T-cell (primary cell): Measurements from ENCODE around the gene HOMER3. TPM values are rescaled to one million over a fixed set of nuclear protein-coding genes. Genes with fewer than 3 reads are reported as not detected.
A peak's percentile ranks its signal among the peaks of the same experiment; 100 is the strongest.

ENCODE experiments used
- ATAC-seq, 4 experiments: fragments of 200-7000 bp in 3 of 4; fragments of 150-1000 bp in 1 of 4; cut with Tn5 transposase; replicated peaks in 1 of 4; 1 replicate in 3 of 4; 2 replicates in 1 of 4; pipeline ENCODE4 v1.10.0; 2021; ENCODE audit warnings: moderate library complexity in 3 of 4, mild to moderate bottlenecking in 2 of 4, moderate number of reproducible peaks in 1 of 4
- CTCF ChIA-PET, 2 donors: fragments of 300-600 bp; sonication (Branson Sonifier 250); formaldehyde crosslinking; loops; one replicate each; lab custom pipeline; 2022; ENCODE audit warnings: antibody characterized with exemption in 2 of 2; lab: Charles Lee
- POLR2A ChIA-PET, 2 donors: fragments of 300-600 bp; sonication (Branson Sonifier 250); formaldehyde crosslinking; loops; one replicate each; lab custom pipeline; 2022; ENCODE audit warnings: antibody characterized with exemption in 2 of 2; lab: Charles Lee
- DNase-seq, 35 experiments: peaks; one replicate each; pipeline versions ENCODE4 v3.0.0 to v3.0.0-alpha.2; 2013 to 2023
- H3K27ac ChIP-seq: one replicate; pipeline ENCODE4 v1.5.1; 2013; ENCODE audit warnings: low read length
- H3K27me3 ChIP-seq, 2 experiments: replicated peaks in 1 of 2; 1 replicate in 1 of 2; 2 replicates in 1 of 2; pipeline versions ENCODE4 v1.6.1 to v1.7.0; 2013; ENCODE audit warnings: low read length in 1 of 2, mixed read lengths in 1 of 2; ENCODE audit not compliant: control insufficient read depth in 2 of 2, insufficient read depth in 2 of 2; ENCODE audit errors: extremely low read depth in 1 of 2
- H3K36me3 ChIP-seq, 2 donors: 1 replicate in 1 of 2; 2 replicates in 1 of 2; pipeline versions ENCODE4 v1.6.1 to v1.7.0; 2013; ENCODE audit warnings: low read length in 1 of 2; ENCODE audit not compliant: control insufficient read depth in 2 of 2, insufficient read depth in 1 of 2; ENCODE audit errors: extremely low read depth in 1 of 2
- H3K4me1 ChIP-seq, 2 experiments: 1 replicate in 1 of 2; 2 replicates in 1 of 2; pipeline versions ENCODE4 v1.6.1 to v1.7.0; 2013; ENCODE audit warnings: low read length in 2 of 2, mixed read lengths in 1 of 2; ENCODE audit not compliant: insufficient read depth in 2 of 2, control insufficient read depth in 1 of 2; ENCODE audit errors: extremely low read depth in 1 of 2
- H3K4me3 ChIP-seq, 2 donors: 1 replicate in 1 of 2; 2 replicates in 1 of 2; pipeline versions ENCODE4 v1.5.1 to v1.7.0; 2013; ENCODE audit warnings: mild to moderate bottlenecking in 2 of 2, low read length in 1 of 2, moderate library complexity in 1 of 2; ENCODE audit not compliant: control insufficient read depth in 1 of 2; ENCODE audit errors: extremely low read depth in 1 of 2
- H3K9me3 ChIP-seq: 2 replicates; pipeline ENCODE4 v1.7.0; 2013
- H3K27ac Mint-ChIP-seq, 2 donors: one replicate each; pipeline ENCODE4 v1.8.0; 2020 to 2021; ENCODE audit warnings: mild to moderate bottlenecking in 2 of 2, mixed read lengths in 2 of 2
- H3K27me3 Mint-ChIP-seq, 2 donors: one replicate each; pipeline ENCODE4 v1.8.0; 2021 to 2022; ENCODE audit warnings: mixed read lengths in 2 of 2
- H3K36me3 Mint-ChIP-seq: one replicate; pipeline ENCODE4 v1.8.0; 2021; ENCODE audit warnings: mixed read lengths
- H3K4me1 Mint-ChIP-seq, 3 donors: one replicate each; pipeline ENCODE4 v1.8.0; 2020 to 2022; ENCODE audit warnings: mixed read lengths in 3 of 3, mild to moderate bottlenecking in 1 of 3
- H3K4me3 Mint-ChIP-seq, 3 donors: one replicate each; pipeline ENCODE4 v1.8.0; 2020 to 2022; ENCODE audit warnings: mild to moderate bottlenecking in 3 of 3, mixed read lengths in 3 of 3, moderate library complexity in 3 of 3
- H3K9me3 Mint-ChIP-seq, 3 donors: one replicate each; pipeline ENCODE4 v1.8.0; 2020 to 2022; ENCODE audit warnings: mixed read lengths in 3 of 3
- WGBS: methylation state at CpG from one replicate; pipeline ENCODE4 v1.1.5; 2013; ENCODE audit warnings: missing lambda C conversion rate; ENCODE audit not compliant: insufficient coverage; 5-methylcytosine and 5-hydroxymethylcytosine counted together
- total RNA-seq, 35 experiments: library from RNA in 6 of 35; stranded (reverse) in 6 of 35; fragments of 120-200 nt in 1 of 35; gene quantifications; one replicate each; pipeline versions ENCODE4 v1.2.1 to v1.2.4 and lab custom pipeline; 2013 to 2026

HOMER3 gene
- total RNA-seq (1 to 10 TPM in 4 of 5 donors, under 1 TPM in 1; 0.93 to 1.9 (median 1.3) TPM), total RNA-seq (lab: John Stamatoyannopoulos, UW) (0.06 to 1.6 (median 0.35) reads per million in 29 experiments)
- total RNA-seq (2013): 1.6 TPM

DNA sequence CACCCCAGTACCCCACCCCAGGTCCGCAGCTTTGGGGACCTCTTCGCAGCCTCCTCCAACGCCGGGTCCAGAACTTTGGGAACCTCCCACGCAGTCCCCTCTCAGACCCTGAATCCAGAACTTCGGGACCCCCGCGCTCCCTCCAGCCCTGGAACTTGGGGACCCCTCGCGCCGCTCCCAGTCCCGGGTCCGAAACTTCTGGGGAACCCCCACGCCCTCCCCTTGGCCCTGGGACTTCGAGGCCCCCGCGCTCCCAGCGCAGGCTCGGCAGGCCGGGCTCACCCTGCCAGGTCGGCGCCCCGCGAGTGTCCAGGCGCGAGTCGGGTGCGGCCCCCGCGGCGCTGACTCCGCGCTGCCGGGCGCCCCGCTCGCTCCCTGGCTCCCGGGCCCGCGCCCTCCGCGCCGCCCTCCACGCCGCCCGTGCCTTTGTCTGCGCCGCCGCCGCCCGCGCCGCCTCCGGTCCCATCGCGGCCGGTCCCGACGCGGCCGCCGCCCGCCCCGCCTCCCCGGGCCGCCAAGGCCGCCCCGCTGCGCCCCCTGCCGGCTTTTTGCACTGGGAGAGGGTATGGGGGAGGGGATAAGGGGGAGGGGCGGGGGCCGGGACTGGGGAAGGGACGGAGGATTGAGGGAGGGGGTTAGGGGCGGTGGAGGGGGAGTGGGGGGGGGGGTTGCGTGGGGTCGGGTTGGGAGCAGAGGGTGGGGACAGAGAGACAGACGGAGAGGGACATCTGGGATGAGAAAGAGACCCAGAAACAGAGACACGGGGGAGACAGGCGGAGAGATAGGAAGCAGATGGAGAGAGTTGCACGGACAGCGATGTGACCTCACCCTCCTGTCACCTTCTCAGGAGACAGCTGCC is at the start of gene HOMER3:
Gene HOMER3, minus strand, starts transcription at position 449 of the 859 bp plus-strand sequence. CDS start 2,235 bp downstream, outside the sequence.
- Mint-ChIP-seq H3K9me3 (no peaks in the 10 kb centered on the region), H3K36me3 (no peaks in the 10 kb centered on the region), H3K27ac (peak within 1 kb of the TSS in 1 of 2 donors; percentile 43), H3K27me3 (peaks cover 24 to 39% of the 10 kb centered on the region in 2 donors), H3K4me1 (peaks cover 5 to 24% (median 9%) of the 10 kb centered on the region in 3 donors), H3K4me3 (peak within 1 kb of the TSS; percentile 65 to 71 (median 66))
- peaks cover 0 to 22% of the 10 kb centered on the region in 2 experiments for H3K4me1 ChIP-seq
- ChIA-PET CTCF (no interaction called here), POLR2A (no interaction called here)
- peak within 1 kb of the TSS; percentile 33 to 34 for H3K4me3 ChIP-seq
- ATAC-seq (peak; percentile 92 to 94 (median 94)), DNase-seq (peak in 34 of 35 experiments; percentile 34 to 83 (median 61))
- WGBS: 2% methylated on average over 44 of the region's 81 CpGs
- H3K9me3 ChIP-seq: no peaks in the 10 kb centered on the region
- no peaks in the 10 kb centered on the region for H3K36me3 ChIP-seq
- no peak within 1 kb of the TSS for H3K27ac ChIP-seq
- H3K27me3 ChIP-seq: peaks cover 0 to 51% of the 10 kb centered on the region in 2 experiments

DNA sequence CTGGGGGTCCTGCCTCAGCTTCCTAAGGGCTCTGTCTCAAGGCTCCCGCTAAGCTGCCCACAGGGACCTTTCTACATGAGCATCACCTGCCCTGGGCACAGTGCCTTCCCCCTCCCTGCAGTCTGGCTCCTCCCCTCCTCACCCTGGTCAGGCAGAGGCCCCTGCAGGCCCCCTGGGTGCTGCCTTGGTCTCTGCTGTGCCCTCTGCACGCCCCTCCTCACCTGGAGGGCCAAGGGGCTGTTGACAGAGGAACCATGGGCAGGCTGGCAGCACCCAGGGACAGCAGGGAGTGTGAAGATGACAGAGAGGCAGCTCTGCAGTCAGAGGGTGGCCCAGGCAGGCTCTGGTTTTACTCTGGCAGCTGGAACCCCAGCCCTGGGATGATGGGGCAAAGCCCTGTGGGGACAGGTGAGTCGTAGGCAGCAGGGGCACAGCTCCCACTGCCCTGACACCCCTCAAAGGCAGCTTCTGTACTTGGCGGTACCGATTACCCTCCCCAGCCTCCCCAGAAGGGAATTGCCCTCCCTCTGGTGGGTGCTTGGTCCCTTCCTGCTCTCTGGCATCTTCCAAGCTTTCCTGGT is 49.2 kb upstream of the HOMER3 start:
- CTCF ChIA-PET: no interaction called here
- Mint-ChIP-seq H3K4me1 (no peaks in the 10 kb centered on the region), H3K27ac (no peak overlapping the region), H3K36me3 (peaks cover 30% of the 10 kb centered on the region), H3K27me3 (peaks cover 0 to 4% of the 10 kb centered on the region in 2 donors), H3K4me3 (no peak overlapping the region), H3K9me3 (no peaks in the 10 kb centered on the region)
- DNase-seq: no peak
- H3K27me3 ChIP-seq: peaks cover 0 to 17% of the 10 kb centered on the region in 2 experiments
- H3K4me3 ChIP-seq: no peak overlapping the region
- no peaks in the 10 kb centered on the region for H3K9me3 ChIP-seq
- POLR2A ChIA-PET: no interaction called here
- 85% methylated on average over 4 of the region's 5 CpGs for WGBS
- H3K27ac ChIP-seq: no peak overlapping the region
- no peak for ATAC-seq
- H3K4me1 ChIP-seq: peaks cover 0 to 2% of the 10 kb centered on the region in 2 experiments
- H3K36me3 ChIP-seq: peaks cover 13 to 29% of the 10 kb centered on the region in 2 donors

DNA sequence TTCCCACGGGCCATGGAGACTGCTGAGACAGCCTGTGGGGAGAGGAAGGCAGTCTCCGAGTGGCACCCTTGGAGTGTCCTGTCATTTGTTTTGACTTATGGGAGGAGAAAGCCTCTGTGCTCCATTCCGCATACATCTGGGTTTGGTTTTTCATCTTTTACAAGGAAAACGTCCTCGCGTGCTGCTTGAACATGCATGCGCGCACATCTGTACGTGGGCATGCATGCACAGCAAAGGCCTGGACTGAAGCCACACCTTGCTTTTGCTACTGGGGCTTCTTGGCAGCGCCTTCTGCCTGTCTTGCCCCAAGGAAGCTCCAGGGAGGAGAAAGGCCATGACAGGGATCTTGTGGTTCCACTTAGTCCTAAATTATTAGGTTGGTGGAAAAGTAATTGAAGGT is 48.3 kb upstream of the HOMER3 start:
- Histone ChIP-seq H3K4me1 (peaks cover 0 to 3% of the 10 kb centered on the region in 2 experiments), H3K36me3 (peaks cover 13 to 20% of the 10 kb centered on the region in 2 donors), H3K9me3 (no peaks in the 10 kb centered on the region), H3K27ac (no peak overlapping the region), H3K4me3 (no peak overlapping the region), H3K27me3 (peaks cover 0 to 21% of the 10 kb centered on the region in 2 experiments)
- Mint-ChIP-seq H3K27ac (no peak overlapping the region), H3K27me3 (peaks cover 0 to 4% of the 10 kb centered on the region in 2 donors), H3K36me3 (peaks cover 26% of the 10 kb centered on the region), H3K4me3 (no peak overlapping the region), H3K4me1 (no peaks in the 10 kb centered on the region), H3K9me3 (no peaks in the 10 kb centered on the region)
- ChIA-PET POLR2A (no interaction called here), CTCF (no interaction called here)
- WGBS: 94% methylated on average over 8 of the region's 10 CpGs
- no peak for ATAC-seq
- DNase-seq: no peak

GRCh38 chr19:18987456-18987855 is 46.4 kb upstream of the HOMER3 start:
- Histone ChIP-seq H3K27ac (no peak overlapping the region), H3K9me3 (no peaks in the 10 kb centered on the region), H3K36me3 (peaks cover 1 to 7% of the 10 kb centered on the region in 2 donors), H3K27me3 (peaks cover 0 to 36% of the 10 kb centered on the region in 2 experiments), H3K4me1 (peaks cover 0 to 3% of the 10 kb centered on the region in 2 experiments), H3K4me3 (no peak overlapping the region)
- no CpG with 5 or more reads among the region's 4 CpGs for WGBS
- H3K27me3 Mint-ChIP-seq: peaks cover 0 to 10% of the 10 kb centered on the region in 2 donors
- no peak overlapping the region for H3K4me3 Mint-ChIP-seq
- H3K36me3 Mint-ChIP-seq: peaks cover 9% of the 10 kb centered on the region
- H3K27ac Mint-ChIP-seq: no peak overlapping the region
- ATAC-seq (no peak), DNase-seq (no peak)
- no peaks in the 10 kb centered on the region for H3K4me1 Mint-ChIP-seq
- ChIA-PET POLR2A (no interaction called here), CTCF (no interaction called here)
- no peaks in the 10 kb centered on the region for H3K9me3 Mint-ChIP-seq

- Histone ChIP-seq H3K36me3 (no peaks in the 10 kb centered on the region), H3K4me1 (peaks cover 0 to 3% of the 10 kb centered on the region in 2 experiments), H3K9me3 (no peaks in the 10 kb centered on the region), H3K4me3 (no peak overlapping the region), H3K27ac (no peak overlapping the region), H3K27me3 (peaks cover 0 to 49% of the 10 kb centered on the region in 2 experiments)
- Mint-ChIP-seq H3K4me1 (no peaks in the 10 kb centered on the region), H3K36me3 (no peaks in the 10 kb centered on the region), H3K27me3 (peaks cover 0 to 17% of the 10 kb centered on the region in 2 donors), H3K9me3 (no peaks in the 10 kb centered on the region), H3K27ac (no peak overlapping the region), H3K4me3 (no peak overlapping the region)
- WGBS: 20% methylated on average over 2 of the region's 7 CpGs
- no peak for ATAC-seq
- ChIA-PET POLR2A (no interaction called here), CTCF (no interaction called here)
- DNase-seq: peak in 1 of 35 experiments; percentile 10
Observed at GRCh38 chr19:18985257-18985656, 44.2 kb upstream of the HOMER3 start.

DNA sequence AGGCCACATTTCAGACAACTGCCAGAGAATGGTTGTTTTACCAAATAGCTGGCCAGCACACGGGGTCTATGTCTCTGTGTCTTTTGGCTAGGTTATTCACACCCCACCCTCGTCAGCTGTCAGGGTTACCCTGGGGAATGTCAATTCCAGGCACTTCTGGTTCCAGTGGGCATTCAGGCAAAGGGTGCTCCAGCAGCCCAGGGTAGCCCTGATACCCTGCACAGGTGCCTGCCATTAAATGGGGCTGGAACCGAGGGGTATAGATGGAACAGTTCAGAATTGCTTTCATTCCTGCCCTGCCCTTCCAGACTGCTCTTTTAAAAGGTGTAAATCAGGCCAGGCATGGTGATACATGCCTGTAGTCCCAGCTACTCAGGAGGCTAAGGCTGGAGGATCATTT is 43.2 kb upstream of the HOMER3 start:
- ChIA-PET POLR2A (no interaction called here), CTCF (no interaction called here)
- Mint-ChIP-seq H3K4me3 (no peak overlapping the region), H3K27me3 (peaks cover 0 to 17% of the 10 kb centered on the region in 2 donors), H3K9me3 (no peaks in the 10 kb centered on the region), H3K36me3 (no peaks in the 10 kb centered on the region), H3K4me1 (no peaks in the 10 kb centered on the region), H3K27ac (no peak overlapping the region)
- H3K9me3 ChIP-seq: no peaks in the 10 kb centered on the region
- peaks cover 0 to 3% of the 10 kb centered on the region in 2 experiments for H3K4me1 ChIP-seq
- DNase-seq (no peak), ATAC-seq (no peak)
- H3K4me3 ChIP-seq: no peak overlapping the region
- no peak overlapping the region for H3K27ac ChIP-seq
- H3K36me3 ChIP-seq: no peaks in the 10 kb centered on the region
- 100% methylated on average over 1 of the region's 3 CpGs for WGBS
- peaks cover 0 to 49% of the 10 kb centered on the region in 2 experiments for H3K27me3 ChIP-seq
